ENCODE data around the gene CHRNA7.

The CHRNA7 gene

GRCh38 chr15:32035285-32035684, 5.0 kb downstream of the CHRNA7 start:
- no peak for TF ChIP-seq ZNF274 (IDR thresholded peaks at IDR 0.05; ENCODE audit: low read depth, low read length)
- no peak overlapping the region for H3K4me3 ChIP-seq (ENCODE audit: low read length)

DNA sequence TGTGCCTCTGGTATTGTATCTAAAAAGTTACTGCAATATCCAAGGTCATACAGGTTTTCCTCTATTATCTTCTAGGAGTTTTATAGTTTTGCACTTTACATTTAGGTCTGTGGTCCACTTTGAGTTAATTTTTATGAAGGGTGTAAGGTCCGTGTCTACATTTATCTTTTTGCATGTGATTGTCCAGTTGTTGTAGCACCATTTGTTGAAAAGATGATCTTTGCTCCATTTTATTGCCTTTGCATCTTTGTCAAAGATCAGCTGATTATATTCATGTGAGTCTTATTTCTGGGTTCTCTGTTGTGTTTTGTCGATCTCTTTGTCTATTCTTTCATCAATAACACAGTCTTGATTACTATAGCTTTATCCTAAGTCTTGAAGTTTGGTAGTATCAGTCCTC, 6.7 kb downstream of the CHRNA7 start:
- H3K4me3 ChIP-seq (ENCODE audit: low read length) = no peak overlapping the region
- TF ChIP-seq ZNF274 (IDR thresholded peaks at IDR 0.05; ENCODE audit: low read depth, low read length) = no peak

GRCh38 chr15:32041294-32041693, 11.0 kb downstream of the CHRNA7 start:
- no peak overlapping the region for H3K4me3 ChIP-seq (ENCODE audit: low read length)
- TF ChIP-seq ZNF274 (IDR thresholded peaks at IDR 0.05; ENCODE audit: low read depth, low read length) = no peak

GRCh38 chr15:32042269-32042972, 12.1 kb downstream of the CHRNA7 start:
- H3K4me3 ChIP-seq (ENCODE audit: low read length) = no peak overlapping the region
- no peak for TF ChIP-seq ZNF274 (IDR thresholded peaks at IDR 0.05; ENCODE audit: low read depth, low read length)

DNA sequence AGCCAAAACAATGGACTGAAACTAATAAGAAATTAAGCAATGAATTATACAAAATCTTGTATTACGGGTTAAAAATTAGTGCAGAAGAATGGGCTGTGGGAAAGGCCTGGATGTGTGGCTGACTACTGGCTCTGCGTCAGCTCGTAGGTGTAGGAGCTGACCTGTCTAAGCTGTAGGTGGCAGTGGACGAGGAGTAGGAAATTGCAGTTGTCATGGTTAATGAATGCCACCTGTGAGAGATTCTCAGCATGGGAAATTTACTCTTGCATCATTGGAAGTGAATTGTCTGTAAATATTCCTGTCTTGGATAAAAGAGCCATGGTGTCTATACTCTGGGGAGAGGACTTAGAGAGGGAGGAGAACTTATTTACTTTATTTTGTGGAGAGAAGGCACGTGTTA, 23.4 kb downstream of the CHRNA7 start:
- no peak overlapping the region for H3K4me3 ChIP-seq (ENCODE audit: low read length)
- TF ChIP-seq ZNF274 (IDR thresholded peaks at IDR 0.05; ENCODE audit: low read depth, low read length) = no peak

DNA sequence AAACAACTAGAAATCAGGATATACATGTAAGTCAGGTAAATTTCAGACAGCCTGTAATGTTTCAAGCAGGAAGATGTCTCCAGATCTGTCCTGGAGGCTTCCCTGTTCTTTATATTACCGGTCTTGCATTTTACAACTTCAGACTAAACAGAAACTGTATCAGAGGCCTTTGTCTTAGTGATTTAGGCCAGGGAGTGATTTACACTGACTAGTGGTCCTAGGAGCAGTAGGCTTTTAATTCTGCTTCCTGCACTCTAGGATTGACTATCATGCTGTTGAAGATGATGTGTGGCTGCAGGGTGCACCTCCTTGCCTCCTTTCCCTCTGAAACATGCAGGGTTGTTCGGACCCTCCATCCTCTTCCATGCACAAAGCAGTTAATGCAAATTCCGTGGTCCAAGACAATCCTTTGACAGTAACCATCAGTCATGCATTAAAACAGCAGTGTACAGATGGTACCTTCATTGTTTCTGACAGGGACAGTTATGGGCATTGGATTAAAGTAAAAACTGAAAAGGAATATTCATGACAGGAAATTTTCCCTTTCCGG, 27.6 kb downstream of the CHRNA7 start:
- TF ChIP-seq ZNF274 (IDR thresholded peaks at IDR 0.05; ENCODE audit: low read depth, low read length) = no peak
- no peak overlapping the region for H3K4me3 ChIP-seq (ENCODE audit: low read length)

DNA sequence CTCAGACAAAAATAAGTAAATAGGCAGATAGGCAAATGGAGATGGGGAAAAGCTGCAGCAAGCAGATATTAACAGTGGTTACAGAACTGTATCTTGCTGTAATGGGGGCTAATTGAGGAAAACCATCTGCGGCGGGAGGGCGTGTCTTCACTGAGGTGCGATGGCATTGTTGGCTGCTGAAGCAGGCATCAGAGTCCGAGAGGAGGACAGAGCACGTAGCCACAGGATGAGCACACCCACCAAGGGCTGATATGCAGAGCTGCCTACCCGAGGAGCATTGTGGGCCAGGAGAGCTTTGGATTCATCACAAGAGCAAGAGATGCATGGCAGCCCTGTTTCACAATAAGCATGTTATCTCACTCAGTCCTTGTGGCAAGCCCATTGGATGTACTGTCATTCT, 30.4 kb downstream of the CHRNA7 start:
- no peak overlapping the region for H3K4me3 ChIP-seq (ENCODE audit: low read length)
- no peak for TF ChIP-seq ZNF274 (IDR thresholded peaks at IDR 0.05; ENCODE audit: low read depth, low read length)

- TF ChIP-seq ZNF274 (IDR thresholded peaks at IDR 0.05; ENCODE audit: low read depth, low read length) = no peak
- no peak overlapping the region for H3K4me3 ChIP-seq (ENCODE audit: low read length)
Measured at GRCh38 chr15:32067115-32067514, 36.8 kb downstream of the CHRNA7 start.

- no peak for TF ChIP-seq ZNF274 (IDR thresholded peaks at IDR 0.05; ENCODE audit: low read depth, low read length)
- H3K4me3 ChIP-seq (ENCODE audit: low read length) = no peak overlapping the region
Measured at GRCh38 chr15:32089851-32090359, 59.6 kb downstream of the CHRNA7 start.

DNA sequence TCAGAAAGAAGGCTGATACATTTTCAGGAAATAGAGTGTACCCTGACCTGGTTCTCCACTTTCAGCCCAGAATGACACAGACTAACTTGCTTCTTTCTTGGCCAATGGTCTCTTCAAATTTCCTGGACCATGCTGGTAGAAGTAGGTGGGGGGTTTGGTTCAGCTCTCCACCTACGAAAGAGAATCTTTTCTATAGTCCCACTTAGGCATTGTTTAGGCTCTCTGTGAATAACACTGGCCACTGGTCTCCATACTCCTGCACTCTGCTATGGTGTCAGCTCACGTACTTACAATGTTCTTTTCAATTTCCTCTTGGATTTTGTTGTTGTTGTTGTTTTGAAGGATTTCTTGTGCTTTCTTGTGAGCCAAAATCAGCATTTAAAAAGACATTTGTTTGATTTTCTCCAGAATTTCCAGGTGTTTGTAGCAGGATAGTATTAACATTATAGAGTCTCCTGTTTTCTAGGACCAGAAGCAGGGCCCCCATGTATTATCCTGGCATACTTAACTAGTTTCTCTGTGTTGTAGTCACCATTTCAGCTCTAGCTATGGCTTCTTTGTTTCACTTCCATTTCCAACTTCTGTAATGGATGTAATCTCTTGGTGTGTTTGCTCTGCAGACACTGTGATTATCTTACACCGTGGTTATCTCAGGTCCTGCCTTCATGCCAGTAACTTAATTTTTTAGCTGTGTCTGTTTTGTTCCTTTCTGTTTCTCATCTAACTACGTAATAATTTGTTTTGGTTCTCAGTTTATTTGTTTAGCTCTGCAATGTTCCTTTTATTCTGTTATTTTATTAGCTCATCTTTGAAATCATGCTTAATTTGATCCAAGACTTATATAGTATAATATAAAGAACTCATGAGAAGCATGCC, 61.4 kb downstream of the CHRNA7 start:
- no peak for TF ChIP-seq ZNF274 (IDR thresholded peaks at IDR 0.05; ENCODE audit: low read depth, low read length)
- H3K4me3 ChIP-seq (ENCODE audit: low read length) = no peak overlapping the region

DNA sequence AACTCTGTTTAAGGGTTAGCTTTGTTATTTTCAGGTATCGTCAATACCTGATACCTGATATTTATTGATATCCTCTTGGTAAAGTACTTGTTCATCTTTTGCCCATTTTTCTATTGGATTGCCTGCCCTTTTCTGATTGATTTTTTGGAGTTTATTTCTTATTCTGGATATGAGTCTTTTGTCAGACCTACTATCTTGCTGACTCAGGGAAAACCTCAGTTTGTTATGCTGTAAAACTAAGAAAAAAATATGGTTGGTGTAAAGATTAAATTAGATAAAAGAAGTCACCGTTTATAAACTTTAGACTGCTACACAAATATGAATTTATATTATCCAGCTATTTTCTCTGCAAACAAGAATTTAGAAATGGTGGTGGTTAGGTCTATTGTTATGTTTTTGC, 65.9 kb downstream of the CHRNA7 start:
- TF ChIP-seq ZNF274 (IDR thresholded peaks at IDR 0.05; ENCODE audit: low read depth, low read length) = no peak
- H3K4me3 ChIP-seq (ENCODE audit: low read length) = no peak overlapping the region

GRCh38 chr15:32096916-32097617, 66.8 kb downstream of the CHRNA7 start:
- no peak overlapping the region for H3K4me3 ChIP-seq (ENCODE audit: low read length)
- no peak for TF ChIP-seq ZNF274 (IDR thresholded peaks at IDR 0.05; ENCODE audit: low read depth, low read length)

- H3K4me3 ChIP-seq (ENCODE audit: low read length) = no peak overlapping the region
- no peak for TF ChIP-seq ZNF274 (IDR thresholded peaks at IDR 0.05; ENCODE audit: low read depth, low read length)
Measured at GRCh38 chr15:32098033-32098432, 67.7 kb downstream of the CHRNA7 start.
